ENCODE results near the gene COL2A1.

COL2A1 gene

GRCh38 chr12:47954058-47954457 is 50.2 kb downstream of the COL2A1 start:
- no peak for DNase-seq (ENCODE audit: low read depth in 2 of 2)
- TF ChIP-seq CTCF (IDR thresholded peaks at IDR 0.05; ENCODE audit: low read depth, low read length), result no peak
- no peak overlapping the region for H3K4me3 ChIP-seq (replicated peaks in 1 of 2; ENCODE audit: low read depth in 2 of 2, low read length in 2 of 2)

- TF ChIP-seq CTCF (IDR thresholded peaks at IDR 0.05; ENCODE audit: low read depth, low read length), result no peak
- no peak for DNase-seq (ENCODE audit: low read depth in 2 of 2)
- H3K4me3 ChIP-seq (replicated peaks in 1 of 2; ENCODE audit: low read depth in 2 of 2, low read length in 2 of 2), result no peak overlapping the region
Measured at GRCh38 chr12:47950856-47951468, 53.3 kb downstream of the COL2A1 start.

- no peak overlapping the region for H3K4me3 ChIP-seq (replicated peaks in 1 of 2; ENCODE audit: low read depth in 2 of 2, low read length in 2 of 2)
- TF ChIP-seq CTCF (IDR thresholded peaks at IDR 0.05; ENCODE audit: low read depth, low read length), result peak; percentile 97
- peak; percentile 84 to 87 for DNase-seq (ENCODE audit: low read depth in 2 of 2)
Measured at GRCh38 chr12:47949441-47950341, 54.6 kb downstream of the COL2A1 start.

GRCh38 chr12:47947341-47947740 is 56.9 kb downstream of the COL2A1 start:
- no peak for TF ChIP-seq CTCF (IDR thresholded peaks at IDR 0.05; ENCODE audit: low read depth, low read length)
- no peak overlapping the region for H3K4me3 ChIP-seq (replicated peaks in 1 of 2; ENCODE audit: low read depth in 2 of 2, low read length in 2 of 2)
- DNase-seq (ENCODE audit: low read depth in 2 of 2), result no peak

GRCh38 chr12:47946413-47947323 is 57.6 kb downstream of the COL2A1 start:
- peak in 1 of 2 donors; percentile 17 for DNase-seq (ENCODE audit: low read depth in 2 of 2)
- TF ChIP-seq CTCF (IDR thresholded peaks at IDR 0.05; ENCODE audit: low read depth, low read length), result no peak
- H3K4me3 ChIP-seq (replicated peaks in 1 of 2; ENCODE audit: low read depth in 2 of 2, low read length in 2 of 2), result no peak overlapping the region

- no peak for DNase-seq (ENCODE audit: low read depth in 2 of 2)
- no peak overlapping the region for H3K4me3 ChIP-seq (replicated peaks in 1 of 2; ENCODE audit: low read depth in 2 of 2, low read length in 2 of 2)
- TF ChIP-seq CTCF (IDR thresholded peaks at IDR 0.05; ENCODE audit: low read depth, low read length), result no peak
Measured at GRCh38 chr12:47945341-47945728, 58.9 kb downstream of the COL2A1 start.
